Fibroblast of mammary gland (primary cell): ENCODE results near the gene KCNJ15.
A peak's percentile ranks its signal among the peaks of the same experiment; 100 is the strongest.

Experiments used
- DNase-seq: peaks from one replicate; pipeline ENCODE4 v3.0.0-alpha.2; 2010; ENCODE audit warnings: low read depth
- H3K4me3 ChIP-seq: 2 replicates; pipeline ENCODE4 v1.5.1; 2011; ENCODE audit warnings: low read depth, mild to moderate bottlenecking, low read length, moderate library complexity; ENCODE audit not compliant: control insufficient read depth
- CTCF ChIP-seq: conservative IDR thresholded peaks from 2 replicates; pipeline ENCODE4 v1.5.1; 2011; ENCODE audit warnings: low read depth, low read length, inconsistent platforms; ENCODE audit not compliant: control insufficient read depth, insufficient read depth

KCNJ15 gene

GRCh38 chr21:38289705-38290485 is 33.1 kb downstream of the KCNJ15 start:
- peak; percentile 100 for DNase-seq
- H3K4me3 ChIP-seq = no peak overlapping the region
- TF ChIP-seq CTCF = no peak

GRCh38 chr21:38290809-38291208 is 34.0 kb downstream of the KCNJ15 start:
- TF ChIP-seq CTCF = no peak
- DNase-seq = no peak
- H3K4me3 ChIP-seq = no peak overlapping the region

- no peak overlapping the region for H3K4me3 ChIP-seq
- DNase-seq = no peak
- no peak for TF ChIP-seq CTCF
Measured at GRCh38 chr21:38291874-38292273, 35.1 kb downstream of the KCNJ15 start.

- no peak for DNase-seq
- H3K4me3 ChIP-seq = no peak overlapping the region
- no peak for TF ChIP-seq CTCF
Measured at GRCh38 chr21:38293113-38293512, 36.3 kb downstream of the KCNJ15 start.

- TF ChIP-seq CTCF = no peak
- no peak for DNase-seq
- H3K4me3 ChIP-seq = no peak overlapping the region
Measured at GRCh38 chr21:38293765-38294164, 37.0 kb downstream of the KCNJ15 start.

GRCh38 chr21:38294609-38295008 is 37.8 kb downstream of the KCNJ15 start:
- no peak for DNase-seq
- no peak for TF ChIP-seq CTCF
- no peak overlapping the region for H3K4me3 ChIP-seq
